CD14-positive monocyte (primary cell): ENCODE results near the gene NKAIN4. TPM values are rescaled to one million over a fixed set of nuclear protein-coding genes. Genes with fewer than 3 reads are reported as not detected.

ENCODE experiments used
- DNase-seq, 3 donors: peaks; one replicate each; pipeline ENCODE4 v3.0.0-alpha.2; 2011 to 2022
- H2AFZ ChIP-seq: 2 replicates; pipeline ENCODE4 v1.6.0; 2012; ENCODE audit warnings: mild to moderate bottlenecking, low read depth, low read length, inconsistent platforms; ENCODE audit not compliant: insufficient read depth, poor library complexity, severe bottlenecking
- H3K27ac ChIP-seq, 2 donors: 1 replicate in 1 of 2; 2 replicates in 1 of 2; pipeline ENCODE4 v1.5.1; 2012 to 2013; ENCODE audit warnings: low read length in 2 of 2, control low read depth in 1 of 2, inconsistent platforms in 1 of 2, low read depth in 1 of 2, mild to moderate bottlenecking in 1 of 2
- H3K27me3 ChIP-seq, 2 donors: one replicate each; pipeline versions ENCODE4 v1.6.0 to v1.6.1; 2011 to 2013; ENCODE audit warnings: low read length in 2 of 2; ENCODE audit not compliant: control insufficient read depth in 2 of 2, insufficient read depth in 2 of 2
- H3K36me3 ChIP-seq, 2 donors: replicated peaks in 1 of 2; 1 replicate in 1 of 2; 2 replicates in 1 of 2; pipeline versions ENCODE4 v1.5.1 to v1.6.1; 2012 to 2013; ENCODE audit warnings: low read length in 2 of 2, control low read depth in 1 of 2, inconsistent platforms in 1 of 2, mild to moderate bottlenecking in 1 of 2; ENCODE audit not compliant: insufficient read depth in 2 of 2, control insufficient read depth in 1 of 2
- H3K4me1 ChIP-seq, 2 donors: 1 replicate in 1 of 2; 2 replicates in 1 of 2; pipeline versions ENCODE4 v1.5.1 to v1.6.1; 2012 to 2013; ENCODE audit warnings: low read length in 2 of 2, control low read depth in 1 of 2, inconsistent platforms in 1 of 2, mild to moderate bottlenecking in 1 of 2, moderate library complexity in 1 of 2; ENCODE audit not compliant: insufficient read depth in 2 of 2, control insufficient read depth in 1 of 2
- H3K4me2 ChIP-seq: replicated peaks from 2 replicates; pipeline ENCODE3; 2012; ENCODE audit warnings: low read length, moderate library complexity, mild to moderate bottlenecking; ENCODE audit not compliant: poor library complexity, severe bottlenecking; ENCODE audit errors: extremely low read depth
- H3K4me3 ChIP-seq, 3 experiments: fragments of 200-600 bp in 1 of 3; sonication (generic) in 1 of 3; replicated peaks in 1 of 3; 1 replicate in 2 of 3; 2 replicates in 1 of 3; pipeline ENCODE4 v1.5.1; 2011 to 2013; ENCODE audit warnings: low read length in 3 of 3, mild to moderate bottlenecking in 3 of 3, control low read depth in 2 of 3, low read depth in 2 of 3, inconsistent platforms in 1 of 3, moderate library complexity in 1 of 3
- H3K79me2 ChIP-seq: 2 replicates; pipeline ENCODE4 v1.6.0; 2012; ENCODE audit warnings: mild to moderate bottlenecking, control low read depth, inconsistent platforms, low read length, moderate library complexity; ENCODE audit not compliant: insufficient read depth
- H3K9ac ChIP-seq: 2 replicates; pipeline ENCODE4 v1.6.0; 2017; ENCODE audit warnings: low read length, mild to moderate bottlenecking; ENCODE audit not compliant: insufficient read depth, poor library complexity, severe bottlenecking
- H3K9me3 ChIP-seq, 2 donors: replicated peaks in 1 of 2; 1 replicate in 1 of 2; 2 replicates in 1 of 2; pipeline versions ENCODE4 v1.5.1 to v1.6.1; 2012 to 2013; ENCODE audit warnings: low read length in 2 of 2, control low read depth in 1 of 2; ENCODE audit not compliant: control insufficient read depth in 1 of 2, insufficient read depth in 1 of 2
- H4K20me1 ChIP-seq: 2 replicates; pipeline ENCODE4 v1.6.0; 2012; ENCODE audit warnings: mild to moderate bottlenecking, low read length, control low read depth, moderate library complexity; ENCODE audit not compliant: insufficient read depth
- H3K27ac Mint-ChIP-seq, 7 donors: one replicate each; pipeline ENCODE4 v1.8.0; 2020; ENCODE audit warnings: mild to moderate bottlenecking in 7 of 7, mixed read lengths in 7 of 7, moderate library complexity in 6 of 7, inconsistent platforms in 2 of 7
- H3K27me3 Mint-ChIP-seq, 3 donors: one replicate each; pipeline ENCODE4 v1.8.0; 2021 to 2022; ENCODE audit warnings: low read depth in 3 of 3, mild to moderate bottlenecking in 3 of 3, mixed read lengths in 3 of 3, moderate library complexity in 3 of 3, inconsistent platforms in 1 of 3
- H3K36me3 Mint-ChIP-seq, 2 donors: one replicate each; pipeline ENCODE4 v1.8.0; 2020; ENCODE audit warnings: mixed read lengths in 2 of 2, inconsistent platforms in 1 of 2, mild to moderate bottlenecking in 1 of 2
- H3K4me1 Mint-ChIP-seq: one replicate; pipeline ENCODE4 v1.8.0; 2020; ENCODE audit warnings: mild to moderate bottlenecking, mixed read lengths
- H3K4me3 Mint-ChIP-seq, 2 donors: one replicate each; pipeline ENCODE4 v1.8.0; 2020; ENCODE audit warnings: mild to moderate bottlenecking in 2 of 2, mixed read lengths in 2 of 2, moderate library complexity in 1 of 2
- H3K9me3 Mint-ChIP-seq, 7 donors: one replicate each; pipeline ENCODE4 v1.8.0; 2020 to 2022; ENCODE audit warnings: mixed read lengths in 7 of 7, mild to moderate bottlenecking in 6 of 7, moderate library complexity in 6 of 7, inconsistent platforms in 2 of 7
- WGBS: methylation state at CpG from one replicate; pipeline ENCODE4 v1.1.5; 2013; ENCODE audit warnings: missing lambda C conversion rate; ENCODE audit not compliant: insufficient coverage; 5-methylcytosine and 5-hydroxymethylcytosine counted together
- intact Hi-C, 2 donors: fragments of 100-400 bp; cut with micrococcal nuclease; formaldehyde crosslinking; loops; one replicate each; pipeline versions ENCODE4 v1.15.0 to v1.15.1; 2023
- polyA plus RNA-seq, 3 donors: library from polyadenylated mRNA; depleted of rRNA in 1 of 3; unstranded in 2 of 3; stranded (reverse) in 1 of 3; fragments of 300-500 nt in 2 of 3; fragments of >200 nt in 1 of 3; fragmentation: Illumina TruSeq in 2 of 3; gene quantifications; 1 replicate in 2 of 3; 2 replicates in 1 of 3; pipeline ENCODE4 v1.2.3, GENCODE V29; 2012 to 2021
- TF ChIP-seq, protein P1 (sequence below): fragments of 200-600 bp; IDR thresholded peaks from one replicate; pipeline ENCODE4 v1.8.0; 2022; ENCODE audit warnings: antibody characterized with exemption, mild to moderate bottlenecking

Gene NKAIN4
- polyA plus RNA-seq, 3 donors = not detected

DNA sequence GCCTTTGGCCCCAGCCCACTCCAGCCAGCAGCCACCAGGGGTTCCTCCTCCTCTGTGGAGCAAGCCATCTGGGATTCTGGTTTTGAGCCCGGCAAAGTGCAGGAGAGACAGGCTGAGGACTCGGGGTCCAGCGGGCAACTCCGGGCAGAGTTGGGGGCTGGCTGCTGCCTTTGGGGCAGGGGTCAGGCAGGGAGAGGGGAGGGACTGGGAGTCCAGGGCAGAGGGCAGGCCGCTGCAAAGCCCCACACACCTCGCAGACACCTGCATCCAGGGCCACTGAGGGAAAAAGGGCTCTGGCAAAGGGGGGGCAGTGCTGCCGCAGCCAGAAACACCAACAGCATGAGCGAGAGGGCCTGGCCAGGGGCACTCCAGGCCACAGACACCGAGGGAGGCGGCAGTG lies 9.8 kb downstream of the NKAIN4 start:
- H3K9me3 ChIP-seq = no peaks in the 10 kb centered on the region
- WGBS = 92% methylated on average over 9 of the region's 10 CpGs
- peaks cover 0 to 20% of the 10 kb centered on the region in 2 donors for H3K27me3 ChIP-seq

DNA sequence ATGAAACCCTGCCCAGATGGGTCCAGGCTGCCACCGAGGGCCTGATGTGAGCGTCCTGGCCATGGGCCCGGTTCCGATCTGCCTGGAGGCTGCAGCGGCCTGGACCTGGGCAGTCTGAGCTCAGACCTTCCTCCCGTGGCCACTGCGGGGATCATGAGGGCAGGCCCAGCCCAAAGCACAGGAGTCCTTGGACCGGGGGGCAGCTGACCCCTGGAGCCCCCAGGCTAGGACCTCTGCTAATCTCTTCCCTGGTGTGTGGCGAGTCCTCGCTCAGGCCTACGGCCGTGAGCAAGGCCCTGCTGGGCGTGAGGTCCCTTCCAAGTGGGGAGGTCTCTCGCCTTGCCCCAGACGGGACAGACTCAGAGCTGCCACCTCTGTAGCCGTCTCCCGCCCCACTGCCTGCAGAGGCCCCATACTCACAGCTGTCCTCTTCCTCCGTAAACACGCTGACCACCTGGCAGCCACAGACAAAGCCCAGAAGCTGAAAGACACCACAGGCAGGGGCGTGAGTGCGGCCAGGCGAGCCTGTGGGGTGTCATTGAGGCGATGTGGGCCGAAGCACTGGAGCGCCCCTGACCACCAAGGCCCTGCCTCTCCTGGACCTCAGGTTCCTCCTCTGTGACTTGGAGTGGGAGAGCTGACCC lies 10.5 kb downstream of the NKAIN4 start:
- no peaks in the 10 kb centered on the region for H3K4me1 Mint-ChIP-seq
- H3K36me3 ChIP-seq = no peaks in the 10 kb centered on the region
- peaks cover 0 to 20% of the 10 kb centered on the region in 2 donors for H3K27me3 ChIP-seq
- H3K27ac Mint-ChIP-seq = no peak overlapping the region
- 92% methylated on average over 25 of the region's 25 CpGs for WGBS
- H3K9me3 Mint-ChIP-seq = peaks cover 0 to 3% (median 0%) of the 10 kb centered on the region in 7 donors
- H3K9ac ChIP-seq = no peak overlapping the region
- no peak overlapping the region for H3K4me2 ChIP-seq
- no peaks in the 10 kb centered on the region for H3K9me3 ChIP-seq
- H3K27ac ChIP-seq = no peak overlapping the region
- H3K4me3 ChIP-seq = no peak overlapping the region
- no peak overlapping the region for H2AFZ ChIP-seq
- H3K4me3 Mint-ChIP-seq = no peak overlapping the region
- no peaks in the 10 kb centered on the region for H3K4me1 ChIP-seq
- TF ChIP-seq, protein P1, sequence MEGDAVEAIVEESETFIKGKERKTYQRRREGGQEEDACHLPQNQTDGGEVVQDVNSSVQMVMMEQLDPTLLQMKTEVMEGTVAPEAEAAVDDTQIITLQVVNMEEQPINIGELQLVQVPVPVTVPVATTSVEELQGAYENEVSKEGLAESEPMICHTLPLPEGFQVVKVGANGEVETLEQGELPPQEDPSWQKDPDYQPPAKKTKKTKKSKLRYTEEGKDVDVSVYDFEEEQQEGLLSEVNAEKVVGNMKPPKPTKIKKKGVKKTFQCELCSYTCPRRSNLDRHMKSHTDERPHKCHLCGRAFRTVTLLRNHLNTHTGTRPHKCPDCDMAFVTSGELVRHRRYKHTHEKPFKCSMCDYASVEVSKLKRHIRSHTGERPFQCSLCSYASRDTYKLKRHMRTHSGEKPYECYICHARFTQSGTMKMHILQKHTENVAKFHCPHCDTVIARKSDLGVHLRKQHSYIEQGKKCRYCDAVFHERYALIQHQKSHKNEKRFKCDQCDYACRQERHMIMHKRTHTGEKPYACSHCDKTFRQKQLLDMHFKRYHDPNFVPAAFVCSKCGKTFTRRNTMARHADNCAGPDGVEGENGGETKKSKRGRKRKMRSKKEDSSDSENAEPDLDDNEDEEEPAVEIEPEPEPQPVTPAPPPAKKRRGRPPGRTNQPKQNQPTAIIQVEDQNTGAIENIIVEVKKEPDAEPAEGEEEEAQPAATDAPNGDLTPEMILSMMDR = no peak
- H3K36me3 Mint-ChIP-seq = no peaks in the 10 kb centered on the region
- intact Hi-C loops = no loop called here
- no peaks in the 10 kb centered on the region for H4K20me1 ChIP-seq
- no peaks in the 10 kb centered on the region for H3K79me2 ChIP-seq
- H3K27me3 Mint-ChIP-seq = peaks cover 18 to 32% (median 20%) of the 10 kb centered on the region in 3 donors
- DNase-seq = no peak

More for the DNA sequence above, 9.8 kb downstream of the NKAIN4 start:
- no peaks in the 10 kb centered on the region for H3K4me1 ChIP-seq
- no peak for DNase-seq
- H3K36me3 ChIP-seq = no peaks in the 10 kb centered on the region
- no peaks in the 10 kb centered on the region for H3K79me2 ChIP-seq
- no peak overlapping the region for H3K4me2 ChIP-seq
- Mint-ChIP-seq H3K4me3 (no peak overlapping the region), H3K9me3 (peaks cover 0 to 3% (median 0%) of the 10 kb centered on the region in 7 donors), H3K4me1 (no peaks in the 10 kb centered on the region), H3K27me3 (peaks cover 20 to 35% (median 23%) of the 10 kb centered on the region in 3 donors), H3K36me3 (no peaks in the 10 kb centered on the region), H3K27ac (no peak overlapping the region)
- no peak overlapping the region for H3K27ac ChIP-seq
- TF ChIP-seq, protein P1 = no peak
- H3K9ac ChIP-seq = no peak overlapping the region
- H4K20me1 ChIP-seq = no peaks in the 10 kb centered on the region
- intact Hi-C loops = no loop called here
- no peak overlapping the region for H2AFZ ChIP-seq
- no peak overlapping the region for H3K4me3 ChIP-seq
